ENCODE results near the gene POLN. TPM values are rescaled to one million over a fixed set of nuclear protein-coding genes. Genes with fewer than 3 reads are reported as not detected.

The POLN gene
- total RNA-seq, 1 experiment from 2014 or later = 1.3 TPM

- no TSS peak for BruUV-seq (replicated peaks)
- no peaks in the 10 kb centered on the region for H3F3A ChIP-seq (ENCODE audit: insufficient read depth, low read depth)
- H3K79me2 ChIP-seq (ENCODE audit: low read depth) = no peaks in the 10 kb centered on the region
- H3K27ac ChIP-seq = no peak overlapping the region
- no peak overlapping the region for H3K4me3 ChIP-seq
- CTCF ChIA-PET = no interaction called here
- H3K9me2 ChIP-seq (ENCODE audit: insufficient read depth) = no peaks in the 10 kb centered on the region
- peaks cover 9% of the 10 kb centered on the region; the same call in 1 of the 2 replicates for H3K4me1 ChIP-seq (replicated peaks; ENCODE audit: insufficient read depth)
- no peak overlapping the region for H3K4me2 ChIP-seq
- H4K20me1 ChIP-seq (ENCODE audit: insufficient read depth) = no peaks in the 10 kb centered on the region
- H3K27me3 ChIP-seq (ENCODE audit: insufficient read depth, low read depth) = peaks cover 27% of the 10 kb centered on the region
- H2AFZ ChIP-seq = no peak overlapping the region
- TF ChIP-seq EZH2 (IDR thresholded peaks at IDR 0.05; ENCODE audit: low read depth) (no peak), CTCF (conservative IDR thresholded peaks at IDR 0.05) (no peak)
- POLR2A ChIA-PET (ENCODE audit: unreplicated experiment) = no interaction called here
- no peaks in the 10 kb centered on the region for H3K9me3 ChIP-seq (ENCODE audit: insufficient read depth, low read depth)
- intact Hi-C loops (cut with micrococcal nuclease; ENCODE audit: unreplicated experiment) = loop anchor here (5.0 kb wide), 1 partner anchor 203 kb away; the partner anchor contains the start of gene RNF4
- no peak for DNase-seq
- H3K36me3 ChIP-seq (ENCODE audit: low read depth) = no peaks in the 10 kb centered on the region
Measured at GRCh38 chr4:2264481-2265041, 22.6 kb upstream of the POLN start.

GRCh38 chr4:2263926-2264321, 22.0 kb upstream of the POLN start:
- H3K27me3 ChIP-seq (ENCODE audit: insufficient read depth, low read depth) = peaks cover 20% of the 10 kb centered on the region
- no peak overlapping the region for H2AFZ ChIP-seq
- H3K36me3 ChIP-seq (ENCODE audit: low read depth) = no peaks in the 10 kb centered on the region
- ChIA-PET POLR2A (ENCODE audit: unreplicated experiment) (no interaction called here), CTCF (no interaction called here)
- no peaks in the 10 kb centered on the region for H3K9me2 ChIP-seq (ENCODE audit: insufficient read depth)
- TF ChIP-seq EZH2 (IDR thresholded peaks at IDR 0.05; ENCODE audit: low read depth) (no peak), CTCF (conservative IDR thresholded peaks at IDR 0.05) (no peak)
- no peaks in the 10 kb centered on the region for H3F3A ChIP-seq (ENCODE audit: insufficient read depth, low read depth)
- intact Hi-C loops (cut with micrococcal nuclease; ENCODE audit: unreplicated experiment) = loop anchor here (2.0 to 5.0 kb wide), 2 partner anchors 149 to 203 kb away; partner anchors contain the start of gene RNF4
- no peak overlapping the region for H3K27ac ChIP-seq
- H3K9me3 ChIP-seq (ENCODE audit: insufficient read depth, low read depth) = no peaks in the 10 kb centered on the region
- H3K4me2 ChIP-seq = no peak overlapping the region
- H4K20me1 ChIP-seq (ENCODE audit: insufficient read depth) = no peaks in the 10 kb centered on the region
- no peaks in the 10 kb centered on the region for H3K79me2 ChIP-seq (ENCODE audit: low read depth)
- no peak overlapping the region for H3K4me3 ChIP-seq
- DNase-seq = no peak
- H3K4me1 ChIP-seq (replicated peaks; ENCODE audit: insufficient read depth) = peaks cover 9% of the 10 kb centered on the region; the same call in 1 of the 2 replicates
- BruUV-seq (replicated peaks) = no TSS peak

GRCh38 chr4:2262944-2263250, 21.0 kb upstream of the POLN start:
- Histone ChIP-seq H3F3A (ENCODE audit: insufficient read depth, low read depth) (no peaks in the 10 kb centered on the region), H3K27me3 (ENCODE audit: insufficient read depth, low read depth) (peaks cover 10% of the 10 kb centered on the region), H3K9me3 (ENCODE audit: insufficient read depth, low read depth) (no peaks in the 10 kb centered on the region), H3K79me2 (ENCODE audit: low read depth) (no peaks in the 10 kb centered on the region), H2AFZ (peak overlapping the region; percentile 88; the same call in 1 of the 2 replicates), H3K4me3 (peak overlapping the region; percentile 62; the same call in 1 of the 2 replicates), H3K36me3 (ENCODE audit: low read depth) (no peaks in the 10 kb centered on the region), H3K27ac (no peak overlapping the region), H4K20me1 (ENCODE audit: insufficient read depth) (0 out of 2 replicates have a peak, but pooled peaks cover 1% of the 10 kb centered on the region), H3K4me1 (replicated peaks; ENCODE audit: insufficient read depth) (peaks cover 9% of the 10 kb centered on the region; the same call in 1 of the 2 replicates), H3K4me2 (peak overlapping the region; percentile 89), H3K9me2 (ENCODE audit: insufficient read depth) (no peaks in the 10 kb centered on the region)
- no TSS peak for BruUV-seq (replicated peaks)
- intact Hi-C loops (cut with micrococcal nuclease; ENCODE audit: unreplicated experiment) = loop anchor here (1.0 to 5.0 kb wide), 5 partner anchors 21 to 204 kb away; partner anchors contain the start of genes CFAP99, HAUS3, POLN and RNF4
- POLR2A ChIA-PET (ENCODE audit: unreplicated experiment) = no interaction called here
- TF ChIP-seq EZH2 (IDR thresholded peaks at IDR 0.05; ENCODE audit: low read depth) (no peak), CTCF (conservative IDR thresholded peaks at IDR 0.05) (no peak)
- CTCF ChIA-PET = no interaction called here
- no peak for DNase-seq

All from PC-9 (cell line).